GM10266 (cell line): ENCODE data around the gene RBM44.

ENCODE experiments used
- DNase-seq: peaks from one replicate; pipeline ENCODE4 v3.0.0; 2012; ENCODE audit errors: extremely low spot score
- TF ChIP-seq, protein P1 (sequence below): IDR thresholded peaks from 2 replicates; pipeline ENCODE4 v1.5.1; 2012; ENCODE audit warnings: mild to moderate bottlenecking, low read depth; ENCODE audit not compliant: control insufficient read depth, insufficient read depth; ENCODE audit errors: missing control alignments

RBM44 gene

DNA sequence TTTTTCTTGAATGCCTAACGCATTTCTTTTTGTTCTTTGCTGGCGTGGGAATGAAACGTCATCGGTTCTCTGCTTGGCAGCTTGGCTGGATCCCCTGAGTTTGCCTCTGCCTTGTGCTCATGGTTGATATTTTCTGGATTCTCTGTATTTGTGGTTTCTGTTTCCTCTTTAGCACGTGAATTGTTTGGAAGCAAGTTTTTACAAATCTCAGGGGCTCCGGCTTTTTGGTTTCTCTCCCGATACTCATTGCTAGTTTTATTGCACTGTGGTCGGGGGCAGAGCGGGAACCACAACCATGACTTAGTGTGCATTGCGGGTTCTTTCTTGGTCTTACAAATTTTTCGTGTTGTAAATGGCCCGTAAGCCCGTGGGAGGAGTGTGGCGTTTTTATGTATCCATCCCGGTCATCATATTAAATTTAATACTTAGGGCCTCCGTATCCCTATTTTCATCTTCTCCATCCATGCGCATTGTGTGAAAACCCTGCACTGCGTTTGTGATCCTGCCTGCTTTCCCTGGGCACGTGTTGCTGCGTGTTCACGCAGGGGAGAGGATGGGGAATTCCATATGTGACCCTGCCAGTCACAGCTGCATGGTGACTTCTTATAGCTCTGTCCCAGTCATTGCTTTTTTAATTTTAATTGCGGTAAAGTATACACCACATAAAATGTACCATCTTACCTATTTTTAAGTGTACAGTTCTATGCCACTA lies 70.2 kb downstream of the RBM44 start:
- TF ChIP-seq, protein P1, sequence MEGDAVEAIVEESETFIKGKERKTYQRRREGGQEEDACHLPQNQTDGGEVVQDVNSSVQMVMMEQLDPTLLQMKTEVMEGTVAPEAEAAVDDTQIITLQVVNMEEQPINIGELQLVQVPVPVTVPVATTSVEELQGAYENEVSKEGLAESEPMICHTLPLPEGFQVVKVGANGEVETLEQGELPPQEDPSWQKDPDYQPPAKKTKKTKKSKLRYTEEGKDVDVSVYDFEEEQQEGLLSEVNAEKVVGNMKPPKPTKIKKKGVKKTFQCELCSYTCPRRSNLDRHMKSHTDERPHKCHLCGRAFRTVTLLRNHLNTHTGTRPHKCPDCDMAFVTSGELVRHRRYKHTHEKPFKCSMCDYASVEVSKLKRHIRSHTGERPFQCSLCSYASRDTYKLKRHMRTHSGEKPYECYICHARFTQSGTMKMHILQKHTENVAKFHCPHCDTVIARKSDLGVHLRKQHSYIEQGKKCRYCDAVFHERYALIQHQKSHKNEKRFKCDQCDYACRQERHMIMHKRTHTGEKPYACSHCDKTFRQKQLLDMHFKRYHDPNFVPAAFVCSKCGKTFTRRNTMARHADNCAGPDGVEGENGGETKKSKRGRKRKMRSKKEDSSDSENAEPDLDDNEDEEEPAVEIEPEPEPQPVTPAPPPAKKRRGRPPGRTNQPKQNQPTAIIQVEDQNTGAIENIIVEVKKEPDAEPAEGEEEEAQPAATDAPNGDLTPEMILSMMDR: no peak
- DNase-seq: no peak

GRCh38 chr2:237869343-237870102 lies 70.9 kb downstream of the RBM44 start:
- no peak for DNase-seq
- TF ChIP-seq, protein P1: no peak

- TF ChIP-seq, protein P1: no peak
These were observed 71.5 kb downstream of the RBM44 start for GRCh38 chr2:237870126-237870525.

GRCh38 chr2:237870754-237871651 lies 72.4 kb downstream of the RBM44 start:
- DNase-seq: no peak

More at GRCh38 chr2:237870126-237870525, 71.5 kb downstream of the RBM44 start:
- DNase-seq: no peak

DNA sequence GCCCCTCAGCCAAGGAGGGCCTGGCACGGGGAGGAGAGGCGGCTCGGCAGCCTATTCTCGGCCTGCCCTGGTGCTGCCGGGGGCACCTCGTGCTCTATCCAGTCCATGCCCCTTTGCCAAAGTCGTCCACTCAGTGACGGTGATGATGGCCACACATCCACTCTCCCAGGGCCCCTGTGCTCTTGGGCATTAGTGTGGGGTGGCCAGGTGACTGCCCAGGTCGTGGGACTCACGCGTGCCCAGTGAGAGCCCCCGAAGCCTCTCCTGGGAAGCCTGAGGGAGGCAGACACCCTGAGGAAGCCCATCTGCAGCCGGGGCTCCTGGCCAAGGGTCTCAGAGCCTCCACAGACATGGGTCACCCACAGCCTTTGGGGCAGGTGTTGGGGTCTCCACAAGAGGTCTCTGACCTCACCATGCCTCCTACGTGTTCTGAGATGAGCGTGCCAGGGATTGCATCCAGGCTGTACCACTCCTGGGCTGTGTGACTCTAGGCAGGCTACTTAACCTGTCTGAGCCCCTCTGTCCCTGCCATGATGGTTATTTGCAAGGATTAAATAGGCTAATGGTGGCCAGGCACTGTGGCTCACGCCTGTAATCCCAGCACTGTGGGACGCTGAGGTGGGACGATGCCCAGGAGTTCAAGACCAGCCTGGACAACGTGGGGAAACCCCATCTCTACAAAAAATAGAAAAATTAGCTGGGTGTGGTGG lies 73.8 kb downstream of the RBM44 start:
- TF ChIP-seq, protein P1: no peak
- no peak for DNase-seq

More at GRCh38 chr2:237870754-237871651, 72.4 kb downstream of the RBM44 start:
- TF ChIP-seq, protein P1: no peak

- TF ChIP-seq, protein P1: no peak
- no peak for DNase-seq
These were observed 74.8 kb downstream of the RBM44 start for GRCh38 chr2:237873421-237873831.
